ENCODE results near the gene RNF168. TPM values are rescaled to one million over a fixed set of nuclear protein-coding genes. Genes with fewer than 3 reads are reported as not detected.

Gene RNF168
- polyA plus RNA-seq, 1 donor (not counting 4 experiments of a cell fraction or from before 2014, with no cell fraction given), result 7.2 TPM

DNA sequence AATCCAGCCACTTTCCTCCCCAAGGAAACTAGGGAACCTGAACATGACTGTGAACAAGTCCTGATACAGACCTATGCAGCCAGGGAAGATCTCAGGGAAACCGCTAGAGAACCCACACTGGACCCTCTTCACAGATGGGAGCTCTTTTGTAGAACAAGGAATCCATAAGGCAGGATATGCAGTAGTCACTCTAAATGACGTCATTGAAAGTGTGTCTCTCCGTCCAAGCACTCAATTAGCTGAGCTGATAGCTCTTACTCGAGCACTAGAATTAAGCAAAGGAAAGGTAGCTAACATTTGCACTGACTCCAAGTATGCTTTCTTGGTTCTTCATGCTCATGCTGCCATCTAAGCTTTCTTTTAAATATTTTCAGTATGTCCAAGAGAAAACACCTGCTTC, 21.6 kb upstream of the RNF168 start:
- no peak overlapping the region for H2AFZ ChIP-seq (ENCODE audit: control insufficient read depth, low read length)
- H3K4me2 ChIP-seq (ENCODE audit: control insufficient read depth, extremely low read depth, insufficient read depth, low read depth, low read length), result no peak overlapping the region
- H3K4me1 ChIP-seq (ENCODE audit: control insufficient read depth, extremely low read depth, insufficient read depth, low read length), result peaks cover 7% of the 10 kb centered on the region
- no peak overlapping the region for H3K27ac ChIP-seq (ENCODE audit: control insufficient read depth, insufficient read depth, low read length)
- no peak for FAIRE-seq
- no peaks in the 10 kb centered on the region for H3K79me2 ChIP-seq (ENCODE audit: control insufficient read depth, insufficient read depth, low read length)
- no peak overlapping the region for H3K4me3 ChIP-seq (ENCODE audit: control insufficient read depth in 2 of 3, extremely low read depth in 1 of 3, insufficient read depth in 2 of 3, low read depth in 1 of 3, low read length in 3 of 3)
- DNase-seq (ENCODE audit: low read depth, low spot score), result no peak
- TF ChIP-seq EZH2 (IDR thresholded peaks at IDR 0.05; ENCODE audit: low read length), result no peak
- TF ChIP-seq, protein P1, sequence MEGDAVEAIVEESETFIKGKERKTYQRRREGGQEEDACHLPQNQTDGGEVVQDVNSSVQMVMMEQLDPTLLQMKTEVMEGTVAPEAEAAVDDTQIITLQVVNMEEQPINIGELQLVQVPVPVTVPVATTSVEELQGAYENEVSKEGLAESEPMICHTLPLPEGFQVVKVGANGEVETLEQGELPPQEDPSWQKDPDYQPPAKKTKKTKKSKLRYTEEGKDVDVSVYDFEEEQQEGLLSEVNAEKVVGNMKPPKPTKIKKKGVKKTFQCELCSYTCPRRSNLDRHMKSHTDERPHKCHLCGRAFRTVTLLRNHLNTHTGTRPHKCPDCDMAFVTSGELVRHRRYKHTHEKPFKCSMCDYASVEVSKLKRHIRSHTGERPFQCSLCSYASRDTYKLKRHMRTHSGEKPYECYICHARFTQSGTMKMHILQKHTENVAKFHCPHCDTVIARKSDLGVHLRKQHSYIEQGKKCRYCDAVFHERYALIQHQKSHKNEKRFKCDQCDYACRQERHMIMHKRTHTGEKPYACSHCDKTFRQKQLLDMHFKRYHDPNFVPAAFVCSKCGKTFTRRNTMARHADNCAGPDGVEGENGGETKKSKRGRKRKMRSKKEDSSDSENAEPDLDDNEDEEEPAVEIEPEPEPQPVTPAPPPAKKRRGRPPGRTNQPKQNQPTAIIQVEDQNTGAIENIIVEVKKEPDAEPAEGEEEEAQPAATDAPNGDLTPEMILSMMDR (optimal IDR thresholded peaks at IDR 0.05 in 1 of 3, IDR thresholded peaks at IDR 0.05 in 1 of 3, conservative IDR thresholded peaks at IDR 0.05 in 1 of 3; ENCODE audit: extremely low read depth in 1 of 3, insufficient read depth in 2 of 3, low read length in 3 of 3), result no peak
- H3K9ac ChIP-seq (ENCODE audit: control insufficient read depth, extremely low read depth, insufficient read depth, low read length), result no peak overlapping the region
- H3K27me3 ChIP-seq (ENCODE audit: control insufficient read depth, extremely low read depth, insufficient read depth, low read length), result no peaks in the 10 kb centered on the region
- no peaks in the 10 kb centered on the region for H3K9me3 ChIP-seq (ENCODE audit: control insufficient read depth, low read depth, low read length)
- dilution Hi-C loops (cut with MboI; ENCODE audit: extremely low pct_ligation_motif_present, low sequenced_read_pairs), result no loop called here
- H4K20me1 ChIP-seq (ENCODE audit: control insufficient read depth, extremely low read depth, insufficient read depth, low read length), result no peaks in the 10 kb centered on the region
- H3K9me1 ChIP-seq (ENCODE audit: control insufficient read depth, extremely low read depth, insufficient read depth, low read length), result no peaks in the 10 kb centered on the region
- H3K36me3 ChIP-seq (ENCODE audit: control insufficient read depth in 2 of 2, extremely low read depth in 1 of 2, insufficient read depth in 2 of 2, low read length in 2 of 2), result no peaks in the 10 kb centered on the region

DNA sequence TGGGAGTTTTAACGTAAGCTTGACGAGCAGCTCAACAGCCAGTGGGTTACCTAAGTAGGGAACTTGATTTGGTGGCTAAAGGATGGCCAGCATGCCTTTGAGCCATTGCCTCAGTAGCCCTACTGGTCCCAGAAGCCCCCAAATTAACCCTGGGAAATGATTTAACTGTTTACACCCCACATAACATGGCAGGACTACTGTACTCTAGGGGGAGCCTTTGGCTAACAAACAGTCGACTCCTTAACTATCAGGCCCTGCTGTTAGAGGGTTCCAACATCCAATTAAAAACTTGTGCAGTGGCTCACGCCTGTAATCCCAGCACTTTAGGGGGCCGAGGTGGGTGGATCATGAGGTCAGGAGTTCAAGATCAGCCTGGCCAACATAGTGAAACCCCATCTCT, 21.0 kb upstream of the RNF168 start:
- no peaks in the 10 kb centered on the region for H3K36me3 ChIP-seq (ENCODE audit: control insufficient read depth in 2 of 2, extremely low read depth in 1 of 2, insufficient read depth in 2 of 2, low read length in 2 of 2)
- no peak overlapping the region for H3K4me2 ChIP-seq (ENCODE audit: control insufficient read depth, extremely low read depth, insufficient read depth, low read depth, low read length)
- H3K9me3 ChIP-seq (ENCODE audit: control insufficient read depth, low read depth, low read length), result peaks cover 5% of the 10 kb centered on the region
- no peaks in the 10 kb centered on the region for H4K20me1 ChIP-seq (ENCODE audit: control insufficient read depth, extremely low read depth, insufficient read depth, low read length)
- H3K9me1 ChIP-seq (ENCODE audit: control insufficient read depth, extremely low read depth, insufficient read depth, low read length), result no peaks in the 10 kb centered on the region
- no peaks in the 10 kb centered on the region for H3K79me2 ChIP-seq (ENCODE audit: control insufficient read depth, insufficient read depth, low read length)
- H3K27me3 ChIP-seq (ENCODE audit: control insufficient read depth, extremely low read depth, insufficient read depth, low read length), result no peaks in the 10 kb centered on the region
- DNase-seq (ENCODE audit: low read depth, low spot score) (no peak), FAIRE-seq (no peak)
- H3K4me3 ChIP-seq (ENCODE audit: control insufficient read depth in 2 of 3, extremely low read depth in 1 of 3, insufficient read depth in 2 of 3, low read depth in 1 of 3, low read length in 3 of 3), result no peak overlapping the region
- H2AFZ ChIP-seq (ENCODE audit: control insufficient read depth, low read length), result no peak overlapping the region
- dilution Hi-C loops (cut with MboI; ENCODE audit: extremely low pct_ligation_motif_present, low sequenced_read_pairs), result loop anchor here (25.0 kb wide), 1 partner anchor 262 kb away; no protein-coding TSS in a partner anchor
- H3K27ac ChIP-seq (ENCODE audit: control insufficient read depth, insufficient read depth, low read length), result no peak overlapping the region
- no peak for TF ChIP-seq EZH2 (IDR thresholded peaks at IDR 0.05; ENCODE audit: low read length)
- TF ChIP-seq, protein P1 (optimal IDR thresholded peaks at IDR 0.05 in 1 of 3, IDR thresholded peaks at IDR 0.05 in 1 of 3, conservative IDR thresholded peaks at IDR 0.05 in 1 of 3; ENCODE audit: extremely low read depth in 1 of 3, insufficient read depth in 2 of 3, low read length in 3 of 3), result peak in 1 of 3 experiments; percentile 9
- H3K4me1 ChIP-seq (ENCODE audit: control insufficient read depth, extremely low read depth, insufficient read depth, low read length), result peaks cover 7% of the 10 kb centered on the region
- H3K9ac ChIP-seq (ENCODE audit: control insufficient read depth, extremely low read depth, insufficient read depth, low read length), result no peak overlapping the region
